LNCAP (cell line): ENCODE measurements around the gene GOLGB1.

ENCODE experiments used
- TF ChIP-seq, protein P1 (sequence below): fragments of 450-650 bp; IDR thresholded peaks from 2 replicates; pipeline ENCODE4 v1.5.1; 2017; ENCODE audit warnings: mild to moderate bottlenecking

GOLGB1 gene

DNA sequence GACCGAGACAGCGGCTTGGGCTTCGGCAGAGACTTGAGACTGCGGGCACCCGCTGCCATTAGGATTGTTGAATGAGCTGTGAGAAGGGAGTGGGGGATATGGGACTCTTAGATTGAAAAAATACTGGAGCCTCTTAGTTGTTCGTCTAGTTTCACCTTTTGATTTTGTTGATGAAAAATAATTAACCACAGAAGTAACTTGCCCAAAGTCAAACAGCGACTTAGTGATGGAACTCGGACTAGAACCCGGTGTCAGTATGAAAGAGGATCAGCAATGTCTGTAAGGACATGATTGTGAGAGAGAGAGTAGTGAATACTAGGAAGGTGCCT lies 510 bp upstream of the GOLGB1 start:
- TF ChIP-seq, protein P1, sequence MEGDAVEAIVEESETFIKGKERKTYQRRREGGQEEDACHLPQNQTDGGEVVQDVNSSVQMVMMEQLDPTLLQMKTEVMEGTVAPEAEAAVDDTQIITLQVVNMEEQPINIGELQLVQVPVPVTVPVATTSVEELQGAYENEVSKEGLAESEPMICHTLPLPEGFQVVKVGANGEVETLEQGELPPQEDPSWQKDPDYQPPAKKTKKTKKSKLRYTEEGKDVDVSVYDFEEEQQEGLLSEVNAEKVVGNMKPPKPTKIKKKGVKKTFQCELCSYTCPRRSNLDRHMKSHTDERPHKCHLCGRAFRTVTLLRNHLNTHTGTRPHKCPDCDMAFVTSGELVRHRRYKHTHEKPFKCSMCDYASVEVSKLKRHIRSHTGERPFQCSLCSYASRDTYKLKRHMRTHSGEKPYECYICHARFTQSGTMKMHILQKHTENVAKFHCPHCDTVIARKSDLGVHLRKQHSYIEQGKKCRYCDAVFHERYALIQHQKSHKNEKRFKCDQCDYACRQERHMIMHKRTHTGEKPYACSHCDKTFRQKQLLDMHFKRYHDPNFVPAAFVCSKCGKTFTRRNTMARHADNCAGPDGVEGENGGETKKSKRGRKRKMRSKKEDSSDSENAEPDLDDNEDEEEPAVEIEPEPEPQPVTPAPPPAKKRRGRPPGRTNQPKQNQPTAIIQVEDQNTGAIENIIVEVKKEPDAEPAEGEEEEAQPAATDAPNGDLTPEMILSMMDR: no peak

DNA sequence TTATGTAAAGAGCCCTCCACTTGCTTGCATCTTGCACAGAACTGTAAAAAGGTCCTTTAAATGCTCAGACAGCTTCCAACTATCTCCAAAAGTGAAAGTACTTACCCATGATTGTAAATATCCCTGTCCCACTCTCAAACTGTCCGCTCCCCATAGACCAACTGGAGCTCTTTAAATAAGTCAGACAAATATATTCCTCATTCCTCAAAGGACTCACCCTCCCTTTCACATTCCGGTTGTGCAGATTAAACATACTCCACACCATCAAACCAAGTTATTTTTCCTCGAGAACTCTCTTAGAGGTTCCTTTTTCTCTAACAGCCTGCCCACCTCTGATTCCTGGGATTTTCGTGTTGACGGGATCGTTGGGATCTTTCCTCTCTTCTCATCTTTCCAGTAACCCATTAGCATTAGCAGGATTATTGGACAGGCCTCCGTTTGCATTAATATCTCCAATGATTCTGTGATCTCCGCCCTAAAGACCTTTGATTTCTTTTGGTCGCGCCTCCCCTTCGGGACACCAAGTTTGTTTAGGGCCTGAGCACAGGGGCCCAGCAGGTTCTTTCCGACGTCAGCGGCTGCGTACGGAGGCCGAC lies 763 bp downstream of the GOLGB1 start:
- TF ChIP-seq, protein P1: no peak

DNA sequence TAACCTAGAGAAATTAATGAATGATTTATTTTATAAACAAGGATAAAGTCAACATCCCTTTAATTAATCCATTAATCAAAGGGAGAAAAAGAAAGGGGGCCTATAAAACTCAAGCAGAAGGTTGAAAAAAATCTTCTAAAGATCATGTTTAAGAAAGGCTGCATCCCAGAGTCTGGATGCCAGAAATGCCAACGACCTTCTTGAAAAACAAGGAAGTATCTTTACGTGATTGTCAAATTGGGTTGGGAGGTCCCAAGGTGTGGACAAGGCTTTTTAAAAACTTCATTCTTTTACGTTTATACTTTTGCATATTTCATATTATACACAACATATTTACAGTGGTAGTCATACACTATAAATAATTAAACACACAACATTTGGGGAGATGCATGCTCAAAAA lies 1.6 kb downstream of the GOLGB1 start:
- TF ChIP-seq, protein P1: no peak

DNA sequence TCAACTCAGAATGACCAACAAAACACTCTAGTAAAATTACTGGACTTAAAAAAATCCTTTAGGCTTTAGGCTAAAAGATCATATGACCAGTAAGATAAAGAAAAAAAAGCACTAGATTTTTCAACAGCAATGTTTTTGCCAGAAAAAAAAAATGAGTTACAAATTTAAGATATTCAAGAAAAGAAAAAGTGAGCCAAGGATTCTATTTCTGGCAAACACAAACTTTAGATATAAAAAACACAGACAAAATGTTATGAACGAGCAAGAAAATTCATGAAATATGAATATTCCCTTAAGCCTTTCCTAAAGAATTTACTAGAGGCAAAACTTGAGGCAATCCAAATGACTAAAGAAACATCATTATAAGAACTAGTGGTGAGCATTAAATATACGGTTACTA lies 8.6 kb downstream of the GOLGB1 start:
- TF ChIP-seq, protein P1: no peak

DNA sequence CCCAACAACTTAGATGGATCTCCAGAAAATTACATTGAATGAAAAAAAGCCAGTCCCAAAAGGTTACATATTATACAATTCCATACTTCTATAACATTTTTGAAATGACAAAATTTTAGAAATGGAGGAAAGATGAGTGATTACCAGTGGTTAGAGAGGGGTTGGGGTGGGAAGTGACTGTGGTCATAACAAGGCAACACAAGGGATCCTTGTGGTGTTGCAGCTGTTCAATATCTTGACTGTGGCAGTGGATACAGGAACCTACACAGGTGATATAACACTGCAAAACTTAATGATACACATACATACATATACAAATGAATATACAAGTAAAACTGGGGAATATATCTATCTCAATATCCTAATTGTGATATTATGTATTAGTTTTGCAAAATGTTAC lies 9.6 kb downstream of the GOLGB1 start:
- TF ChIP-seq, protein P1: no peak

DNA sequence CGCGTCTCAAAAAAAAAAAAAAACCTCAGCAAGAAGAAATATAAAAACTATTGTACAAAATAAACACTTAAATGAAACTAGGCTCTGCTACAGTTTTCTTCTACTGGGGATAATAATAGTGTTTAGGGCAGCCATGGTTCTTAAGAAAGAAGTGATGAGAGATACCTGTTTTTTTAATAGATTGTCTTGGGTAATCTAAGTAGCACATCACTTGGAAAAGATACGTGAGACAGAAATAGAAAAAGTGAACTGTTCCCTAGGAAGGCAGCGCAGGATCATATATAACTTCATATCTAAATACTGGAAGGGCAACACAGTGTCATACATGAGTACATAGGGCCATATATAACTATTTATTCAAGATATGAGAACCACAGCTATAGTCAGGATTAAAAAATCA lies 11.9 kb downstream of the GOLGB1 start:
- TF ChIP-seq, protein P1: no peak

DNA sequence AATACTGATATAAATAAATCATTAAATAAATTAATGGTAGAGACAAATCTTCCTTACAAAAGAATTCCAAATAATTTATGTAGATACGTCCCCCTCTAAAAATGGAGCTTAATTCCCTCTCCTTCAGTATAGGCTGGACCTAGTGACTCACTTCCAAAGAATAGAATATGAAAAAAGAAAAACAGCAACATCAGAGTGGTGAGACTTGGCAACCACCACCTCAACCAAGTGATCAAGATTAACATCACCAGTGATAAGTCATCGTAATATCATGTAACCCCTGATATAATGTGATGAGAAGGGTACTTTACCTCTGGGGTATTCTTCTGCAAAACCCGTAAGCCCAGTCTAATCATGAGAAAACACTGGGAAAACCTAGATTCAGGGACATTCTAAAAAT lies 13.4 kb downstream of the GOLGB1 start:
- TF ChIP-seq, protein P1: no peak

DNA sequence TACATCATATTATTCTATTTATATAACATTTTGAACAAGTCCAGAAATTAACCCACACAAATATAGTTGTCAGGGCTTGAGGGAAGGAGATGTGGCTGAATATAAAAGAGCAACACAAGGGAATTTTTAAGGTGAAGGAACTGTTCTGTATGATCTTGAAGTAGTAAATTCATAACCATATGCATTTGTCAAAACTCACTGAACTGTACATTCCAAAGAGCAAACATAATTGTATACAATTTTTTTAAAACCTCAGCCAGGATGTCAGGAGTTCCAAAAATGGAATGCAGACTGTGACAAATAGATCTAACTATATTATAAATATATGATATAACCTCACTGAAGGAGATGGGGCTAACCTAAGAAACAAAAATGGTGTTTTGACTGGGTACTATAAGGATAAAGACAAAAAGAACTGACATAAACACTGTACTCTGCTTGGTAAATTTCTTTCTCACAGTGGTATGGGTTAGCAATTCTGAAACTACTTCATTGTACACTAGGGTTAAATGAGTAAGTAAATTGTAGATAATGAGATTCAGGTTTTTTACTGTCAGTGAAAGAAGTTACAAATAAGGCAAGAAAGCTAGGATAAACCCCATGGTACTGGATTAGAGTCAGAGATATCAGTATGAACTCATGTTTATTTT lies 14.4 kb downstream of the GOLGB1 start:
- TF ChIP-seq, protein P1: no peak
